ENCODE results near the gene LPP.

Gene LPP

GRCh38 chr3:188326111-188326510 lies 172.2 kb downstream of the LPP start:
- DNase-seq (ENCODE audit: low spot score) = no peak
- Mint-ChIP-seq H3K27ac (no peak overlapping the region), H3K4me3 (no peak overlapping the region), H3K36me3 (ENCODE audit: low read depth) (peaks cover 37% of the 10 kb centered on the region), H3K9me3 (peaks cover 5% of the 10 kb centered on the region), H3K4me1 (ENCODE audit: low read depth) (peaks cover 58% of the 10 kb centered on the region), H3K27me3 (ENCODE audit: low read depth) (no peaks in the 10 kb centered on the region)

GRCh38 chr3:188326968-188327367 lies 173.0 kb downstream of the LPP start:
- peaks cover 40% of the 10 kb centered on the region for H3K36me3 Mint-ChIP-seq (ENCODE audit: low read depth)
- H3K27me3 Mint-ChIP-seq (ENCODE audit: low read depth) = no peaks in the 10 kb centered on the region
- peaks cover 62% of the 10 kb centered on the region for H3K4me1 Mint-ChIP-seq (ENCODE audit: low read depth)
- no peak for DNase-seq (ENCODE audit: low spot score)
- H3K27ac Mint-ChIP-seq = no peak overlapping the region
- H3K4me3 Mint-ChIP-seq = no peak overlapping the region
- peaks cover 5% of the 10 kb centered on the region for H3K9me3 Mint-ChIP-seq

- no peak overlapping the region for H3K4me3 Mint-ChIP-seq
- DNase-seq (ENCODE audit: low spot score) = no peak
- H3K27ac Mint-ChIP-seq = no peak overlapping the region
- no peaks in the 10 kb centered on the region for H3K27me3 Mint-ChIP-seq (ENCODE audit: low read depth)
- peaks cover 5% of the 10 kb centered on the region for H3K9me3 Mint-ChIP-seq
- peaks cover 58% of the 10 kb centered on the region for H3K4me1 Mint-ChIP-seq (ENCODE audit: low read depth)
- peaks cover 40% of the 10 kb centered on the region for H3K36me3 Mint-ChIP-seq (ENCODE audit: low read depth)
Measured at GRCh38 chr3:188327433-188327832, 173.5 kb downstream of the LPP start.

GRCh38 chr3:188330138-188330537 lies 176.2 kb downstream of the LPP start:
- H3K9me3 Mint-ChIP-seq = no peaks in the 10 kb centered on the region
- peak overlapping the region; percentile 52 for H3K4me3 Mint-ChIP-seq
- H3K4me1 Mint-ChIP-seq (ENCODE audit: low read depth) = peaks cover 34% of the 10 kb centered on the region
- peaks cover 24% of the 10 kb centered on the region for H3K36me3 Mint-ChIP-seq (ENCODE audit: low read depth)
- H3K27ac Mint-ChIP-seq = peak overlapping the region; percentile 60
- DNase-seq (ENCODE audit: low spot score) = no peak
- H3K27me3 Mint-ChIP-seq (ENCODE audit: low read depth) = no peaks in the 10 kb centered on the region

GRCh38 chr3:188331166-188331565 lies 177.2 kb downstream of the LPP start:
- H3K4me1 Mint-ChIP-seq (ENCODE audit: low read depth) = peaks cover 33% of the 10 kb centered on the region
- peaks cover 22% of the 10 kb centered on the region for H3K36me3 Mint-ChIP-seq (ENCODE audit: low read depth)
- DNase-seq (ENCODE audit: low spot score) = no peak
- no peaks in the 10 kb centered on the region for H3K9me3 Mint-ChIP-seq
- H3K27me3 Mint-ChIP-seq (ENCODE audit: low read depth) = peaks cover 4% of the 10 kb centered on the region
- H3K27ac Mint-ChIP-seq = no peak overlapping the region
- peak overlapping the region; percentile 13 for H3K4me3 Mint-ChIP-seq

GRCh38 chr3:188332085-188332484 lies 178.1 kb downstream of the LPP start:
- H3K27ac Mint-ChIP-seq = no peak overlapping the region
- peaks cover 28% of the 10 kb centered on the region for H3K4me1 Mint-ChIP-seq (ENCODE audit: low read depth)
- no peaks in the 10 kb centered on the region for H3K9me3 Mint-ChIP-seq
- DNase-seq (ENCODE audit: low spot score) = no peak
- H3K4me3 Mint-ChIP-seq = no peak overlapping the region
- peaks cover 23% of the 10 kb centered on the region for H3K36me3 Mint-ChIP-seq (ENCODE audit: low read depth)
- H3K27me3 Mint-ChIP-seq (ENCODE audit: low read depth) = peaks cover 4% of the 10 kb centered on the region

GRCh38 chr3:188335656-188336055 lies 181.7 kb downstream of the LPP start:
- H3K36me3 Mint-ChIP-seq (ENCODE audit: low read depth) = peaks cover 19% of the 10 kb centered on the region
- no peak overlapping the region for H3K4me3 Mint-ChIP-seq
- no peaks in the 10 kb centered on the region for H3K9me3 Mint-ChIP-seq
- peaks cover 30% of the 10 kb centered on the region for H3K4me1 Mint-ChIP-seq (ENCODE audit: low read depth)
- peaks cover 21% of the 10 kb centered on the region for H3K27me3 Mint-ChIP-seq (ENCODE audit: low read depth)
- no peak for DNase-seq (ENCODE audit: low spot score)
- no peak overlapping the region for H3K27ac Mint-ChIP-seq

GRCh38 chr3:188336178-188336577 lies 182.2 kb downstream of the LPP start:
- Mint-ChIP-seq H3K9me3 (no peaks in the 10 kb centered on the region), H3K4me1 (ENCODE audit: low read depth) (peaks cover 26% of the 10 kb centered on the region), H3K36me3 (ENCODE audit: low read depth) (peaks cover 19% of the 10 kb centered on the region), H3K27ac (no peak overlapping the region), H3K4me3 (no peak overlapping the region), H3K27me3 (ENCODE audit: low read depth) (peaks cover 21% of the 10 kb centered on the region)
- DNase-seq (ENCODE audit: low spot score) = no peak

- Mint-ChIP-seq H3K4me1 (ENCODE audit: low read depth) (peaks cover 22% of the 10 kb centered on the region), H3K27me3 (ENCODE audit: low read depth) (peaks cover 24% of the 10 kb centered on the region), H3K4me3 (no peak overlapping the region), H3K27ac (no peak overlapping the region), H3K36me3 (ENCODE audit: low read depth) (peaks cover 15% of the 10 kb centered on the region), H3K9me3 (no peaks in the 10 kb centered on the region)
- DNase-seq (ENCODE audit: low spot score) = no peak
Measured at GRCh38 chr3:188337232-188337631, 183.3 kb downstream of the LPP start.

- Mint-ChIP-seq H3K27ac (no peak overlapping the region), H3K4me1 (ENCODE audit: low read depth) (peaks cover 22% of the 10 kb centered on the region), H3K4me3 (no peak overlapping the region), H3K27me3 (ENCODE audit: low read depth) (peaks cover 24% of the 10 kb centered on the region), H3K9me3 (no peaks in the 10 kb centered on the region), H3K36me3 (ENCODE audit: low read depth) (peaks cover 15% of the 10 kb centered on the region)
- no peak for DNase-seq (ENCODE audit: low spot score)
Measured at GRCh38 chr3:188338086-188338485, 184.1 kb downstream of the LPP start.

GRCh38 chr3:188339410-188340295 lies 185.7 kb downstream of the LPP start:
- peaks cover 22% of the 10 kb centered on the region for H3K4me1 Mint-ChIP-seq (ENCODE audit: low read depth)
- H3K27ac Mint-ChIP-seq = peak overlapping the region; percentile 42

GRCh38 chr3:188341501-188341900 lies 187.5 kb downstream of the LPP start:
- H3K4me1 Mint-ChIP-seq (ENCODE audit: low read depth) = peaks cover 20% of the 10 kb centered on the region
- DNase-seq (ENCODE audit: low spot score) = no peak
- no peaks in the 10 kb centered on the region for H3K9me3 Mint-ChIP-seq
- no peak overlapping the region for H3K4me3 Mint-ChIP-seq
- H3K27ac Mint-ChIP-seq = no peak overlapping the region
- H3K27me3 Mint-ChIP-seq (ENCODE audit: low read depth) = peaks cover 20% of the 10 kb centered on the region
- H3K36me3 Mint-ChIP-seq (ENCODE audit: low read depth) = peaks cover 8% of the 10 kb centered on the region

More at GRCh38 chr3:188339410-188340295, 185.7 kb downstream of the LPP start:
- H3K9me3 Mint-ChIP-seq = no peaks in the 10 kb centered on the region
- peaks cover 24% of the 10 kb centered on the region for H3K27me3 Mint-ChIP-seq (ENCODE audit: low read depth)
- H3K4me3 Mint-ChIP-seq = peak overlapping the region; percentile 57
- H3K36me3 Mint-ChIP-seq (ENCODE audit: low read depth) = peaks cover 15% of the 10 kb centered on the region
- peak; percentile 71 for DNase-seq (ENCODE audit: low spot score)

GRCh38 chr3:188342991-188343732 lies 189.2 kb downstream of the LPP start:
- no peak for DNase-seq (ENCODE audit: low spot score)
- Mint-ChIP-seq H3K27ac (no peak overlapping the region), H3K36me3 (ENCODE audit: low read depth) (peaks cover 12% of the 10 kb centered on the region), H3K27me3 (ENCODE audit: low read depth) (peaks cover 15% of the 10 kb centered on the region), H3K4me1 (ENCODE audit: low read depth) (peaks cover 14% of the 10 kb centered on the region), H3K4me3 (no peak overlapping the region), H3K9me3 (no peaks in the 10 kb centered on the region)

- Mint-ChIP-seq H3K4me3 (no peak overlapping the region), H3K4me1 (ENCODE audit: low read depth) (peaks cover 13% of the 10 kb centered on the region), H3K27ac (no peak overlapping the region), H3K9me3 (no peaks in the 10 kb centered on the region), H3K36me3 (ENCODE audit: low read depth) (peaks cover 11% of the 10 kb centered on the region), H3K27me3 (ENCODE audit: low read depth) (peaks cover 14% of the 10 kb centered on the region)
- DNase-seq (ENCODE audit: low spot score) = no peak
Measured at GRCh38 chr3:188343894-188344293, 189.9 kb downstream of the LPP start.
